ENCODE results near the gene GGT5.

GRCh38 chr22:24190596-24191208, 54.2 kb downstream of the GGT5 start:
- TF ChIP-seq, protein P1, sequence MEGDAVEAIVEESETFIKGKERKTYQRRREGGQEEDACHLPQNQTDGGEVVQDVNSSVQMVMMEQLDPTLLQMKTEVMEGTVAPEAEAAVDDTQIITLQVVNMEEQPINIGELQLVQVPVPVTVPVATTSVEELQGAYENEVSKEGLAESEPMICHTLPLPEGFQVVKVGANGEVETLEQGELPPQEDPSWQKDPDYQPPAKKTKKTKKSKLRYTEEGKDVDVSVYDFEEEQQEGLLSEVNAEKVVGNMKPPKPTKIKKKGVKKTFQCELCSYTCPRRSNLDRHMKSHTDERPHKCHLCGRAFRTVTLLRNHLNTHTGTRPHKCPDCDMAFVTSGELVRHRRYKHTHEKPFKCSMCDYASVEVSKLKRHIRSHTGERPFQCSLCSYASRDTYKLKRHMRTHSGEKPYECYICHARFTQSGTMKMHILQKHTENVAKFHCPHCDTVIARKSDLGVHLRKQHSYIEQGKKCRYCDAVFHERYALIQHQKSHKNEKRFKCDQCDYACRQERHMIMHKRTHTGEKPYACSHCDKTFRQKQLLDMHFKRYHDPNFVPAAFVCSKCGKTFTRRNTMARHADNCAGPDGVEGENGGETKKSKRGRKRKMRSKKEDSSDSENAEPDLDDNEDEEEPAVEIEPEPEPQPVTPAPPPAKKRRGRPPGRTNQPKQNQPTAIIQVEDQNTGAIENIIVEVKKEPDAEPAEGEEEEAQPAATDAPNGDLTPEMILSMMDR (IDR thresholded peaks at IDR 0.05; ENCODE audit: low read depth, low read length, poor library complexity, severe bottlenecking) = no peak
- TF ChIP-seq EZH2phosphoT487 (IDR thresholded peaks at IDR 0.05; ENCODE audit: borderline replicate concordance, low read length) = no peak
